Fibroblast of lung (primary cell): ENCODE measurements around the gene CPSF7. TPM values are rescaled to one million over a fixed set of nuclear protein-coding genes. Genes with fewer than 3 reads are reported as not detected.

Experiments used
- DNase-seq, 2 donors: peaks; one replicate each; pipeline versions ENCODE4 v3.0.0 to v3.0.0-alpha.2; 2010; ENCODE audit warnings: low read depth in 2 of 2
- H2AFZ ChIP-seq: 2 replicates; pipeline ENCODE4 v1.5.1; 2012; ENCODE audit warnings: low read length, control low read depth, inconsistent platforms
- H3K27ac ChIP-seq: 2 replicates; pipeline ENCODE4 v1.5.1; 2011; ENCODE audit warnings: low read length, control low read depth; ENCODE audit not compliant: insufficient read depth
- H3K27me3 ChIP-seq: 2 replicates; pipeline ENCODE4 v1.5.1; 2011; ENCODE audit warnings: mild to moderate bottlenecking, low read length; ENCODE audit not compliant: control insufficient read depth, insufficient read depth
- H3K36me3 ChIP-seq: 2 replicates; pipeline ENCODE4 v1.5.1; 2011; ENCODE audit warnings: low read length; ENCODE audit not compliant: control insufficient read depth, insufficient read depth
- H3K4me1 ChIP-seq: 2 replicates; pipeline ENCODE4 v1.5.1; 2011; ENCODE audit warnings: low read length; ENCODE audit not compliant: control insufficient read depth, insufficient read depth; ENCODE audit errors: extremely low read depth
- H3K4me2 ChIP-seq: 2 replicates; pipeline ENCODE4 v1.5.1; 2011; ENCODE audit warnings: low read length, control low read depth; ENCODE audit not compliant: insufficient read depth; ENCODE audit errors: extremely low read depth
- H3K4me3 ChIP-seq, 4 experiments: fragments of 200-600 bp in 1 of 4; sonication (generic) in 1 of 4; replicated peaks in 1 of 4; 2 replicates each; pipeline ENCODE4 v1.5.1; 2011 to 2016; ENCODE audit warnings: low read length in 4 of 4, low read depth in 3 of 4, mild to moderate bottlenecking in 3 of 4, control low read depth in 2 of 4, inconsistent platforms in 1 of 4, mixed read lengths in 1 of 4; ENCODE audit not compliant: insufficient read depth in 1 of 4; ENCODE audit errors: control extremely low read depth in 1 of 4
- H3K79me2 ChIP-seq: 2 replicates; pipeline ENCODE4 v1.5.1; 2012; ENCODE audit warnings: mild to moderate bottlenecking, low read length, inconsistent platforms; ENCODE audit not compliant: control insufficient read depth, insufficient read depth
- H3K9ac ChIP-seq: 2 replicates; pipeline ENCODE4 v1.5.1; 2011; ENCODE audit warnings: mild to moderate bottlenecking, low read length, control low read depth; ENCODE audit not compliant: insufficient read depth
- H3K9me3 ChIP-seq: 2 replicates; pipeline ENCODE4 v1.5.1; 2012; ENCODE audit warnings: low read depth, low read length; ENCODE audit not compliant: control insufficient read depth, insufficient read depth
- H4K20me1 ChIP-seq: 2 replicates; pipeline ENCODE4 v1.5.1; 2011; ENCODE audit warnings: low read length; ENCODE audit not compliant: control insufficient read depth, insufficient read depth; ENCODE audit errors: extremely low read depth
- EZH2 ChIP-seq: IDR thresholded peaks from 2 replicates; pipeline ENCODE4 v1.5.1; 2012; ENCODE audit warnings: low read length, control low read depth, mild to moderate bottlenecking; ENCODE audit errors: missing control alignments
- polyA plus RNA-seq, 2 donors: library from polyadenylated mRNA; depleted of rRNA in 1 of 2; stranded (reverse) in 1 of 2; unstranded in 1 of 2; fragments of >200 nt; gene quantifications; 2 replicates each; pipeline ENCODE4 v1.2.1, GENCODE V29; 2011 to 2012; ENCODE audit warnings: missing spikeins in 1 of 2
- total RNA-seq: library from RNA; depleted of rRNA; stranded (reverse); fragments of >200 nt; gene quantifications from 2 replicates; pipeline ENCODE4 v1.2.1, GENCODE V29; 2014
- TF ChIP-seq, protein P1 (sequence below), 2 donors: IDR thresholded peaks in 1 of 2; conservative IDR thresholded peaks in 1 of 2; 1 replicate in 1 of 2; 2 replicates in 1 of 2; pipeline ENCODE4 v1.5.1; 2011 to 2012; ENCODE audit warnings: low read length in 2 of 2, control low read depth in 1 of 2, inconsistent platforms in 1 of 2, low read depth in 1 of 2, mild to moderate bottlenecking in 1 of 2

The CPSF7 gene
- total and polyA plus RNA-seq, 2 donors (not counting 1 experiment from before 2014, with no cell fraction given), result 18.0 to 38.1 TPM

DNA sequence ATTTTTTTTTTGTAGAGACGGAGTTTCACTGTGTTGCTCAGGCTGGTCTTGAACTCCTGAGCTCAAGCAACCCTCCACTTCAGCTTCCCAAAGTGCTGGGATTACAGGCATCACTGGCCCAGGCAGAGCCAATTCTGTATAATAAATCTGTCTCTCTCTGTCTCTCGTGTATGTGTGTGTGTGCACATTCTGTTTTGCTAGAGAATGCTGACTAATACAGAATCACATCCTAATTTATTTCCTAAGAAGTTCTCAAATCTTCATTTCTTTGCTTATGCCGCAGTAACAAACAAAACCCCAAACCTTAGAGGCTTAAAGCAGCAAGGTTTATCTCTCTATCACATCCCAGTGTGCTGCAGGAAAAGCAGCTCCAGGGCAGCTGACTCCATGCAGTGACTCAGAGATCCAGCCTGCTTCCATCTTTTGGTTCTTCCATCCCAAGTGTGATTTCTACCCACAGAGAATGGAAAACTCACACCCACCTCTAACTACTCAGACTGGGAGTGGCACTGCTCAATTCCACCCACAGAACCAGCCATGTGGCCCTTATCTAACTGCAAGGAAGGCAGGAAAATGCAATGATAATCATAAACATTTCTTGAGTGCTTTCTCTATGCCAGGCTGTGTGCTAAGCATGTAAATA, 43.7 kb upstream of the CPSF7 start:
- TF ChIP-seq, protein P1, sequence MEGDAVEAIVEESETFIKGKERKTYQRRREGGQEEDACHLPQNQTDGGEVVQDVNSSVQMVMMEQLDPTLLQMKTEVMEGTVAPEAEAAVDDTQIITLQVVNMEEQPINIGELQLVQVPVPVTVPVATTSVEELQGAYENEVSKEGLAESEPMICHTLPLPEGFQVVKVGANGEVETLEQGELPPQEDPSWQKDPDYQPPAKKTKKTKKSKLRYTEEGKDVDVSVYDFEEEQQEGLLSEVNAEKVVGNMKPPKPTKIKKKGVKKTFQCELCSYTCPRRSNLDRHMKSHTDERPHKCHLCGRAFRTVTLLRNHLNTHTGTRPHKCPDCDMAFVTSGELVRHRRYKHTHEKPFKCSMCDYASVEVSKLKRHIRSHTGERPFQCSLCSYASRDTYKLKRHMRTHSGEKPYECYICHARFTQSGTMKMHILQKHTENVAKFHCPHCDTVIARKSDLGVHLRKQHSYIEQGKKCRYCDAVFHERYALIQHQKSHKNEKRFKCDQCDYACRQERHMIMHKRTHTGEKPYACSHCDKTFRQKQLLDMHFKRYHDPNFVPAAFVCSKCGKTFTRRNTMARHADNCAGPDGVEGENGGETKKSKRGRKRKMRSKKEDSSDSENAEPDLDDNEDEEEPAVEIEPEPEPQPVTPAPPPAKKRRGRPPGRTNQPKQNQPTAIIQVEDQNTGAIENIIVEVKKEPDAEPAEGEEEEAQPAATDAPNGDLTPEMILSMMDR (conservative IDR thresholded peaks at IDR 0.05 in 1 of 2, IDR thresholded peaks at IDR 0.05 in 1 of 2; ENCODE audit: low read depth in 1 of 2, low read length in 2 of 2), result no peak
- no peak for TF ChIP-seq EZH2
- H3K79me2 ChIP-seq, result no peaks in the 10 kb centered on the region
- H3K27ac ChIP-seq, result no peak overlapping the region
- H3K4me1 ChIP-seq, result no peaks in the 10 kb centered on the region
- H2AFZ ChIP-seq, result no peak overlapping the region
- H3K4me2 ChIP-seq, result no peak overlapping the region
- DNase-seq, result peak in 1 of 2 donors; percentile 64
- no peak overlapping the region for H3K4me3 ChIP-seq
- H3K27me3 ChIP-seq, result no peaks in the 10 kb centered on the region
- H4K20me1 ChIP-seq, result no peaks in the 10 kb centered on the region
- H3K9ac ChIP-seq, result no peak overlapping the region
- H3K36me3 ChIP-seq, result peaks cover 1% of the 10 kb centered on the region
- no peaks in the 10 kb centered on the region for H3K9me3 ChIP-seq

DNA sequence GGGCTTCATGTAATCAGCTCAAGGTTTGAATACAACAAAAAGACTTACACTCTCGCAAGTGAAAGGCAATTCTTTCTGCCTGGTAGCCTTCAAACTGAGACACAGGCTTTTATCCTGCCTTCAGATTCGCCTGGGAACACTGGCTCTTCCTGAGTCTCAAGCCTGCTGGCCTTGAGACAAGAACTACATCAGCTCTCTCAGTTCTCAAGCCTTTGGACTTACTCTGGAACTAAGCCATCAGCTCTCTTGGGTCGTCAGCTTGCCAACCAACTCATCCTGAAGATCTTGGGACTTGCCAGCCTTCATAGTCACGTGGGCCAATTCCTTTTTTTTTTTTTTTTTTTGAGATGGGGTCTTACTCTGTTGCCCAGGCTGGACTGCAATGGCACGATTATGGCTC, 43.1 kb upstream of the CPSF7 start:
- Histone ChIP-seq H3K36me3 (peaks cover 1% of the 10 kb centered on the region), H3K9ac (no peak overlapping the region), H3K79me2 (no peaks in the 10 kb centered on the region), H4K20me1 (no peaks in the 10 kb centered on the region), H3K27me3 (no peaks in the 10 kb centered on the region), H2AFZ (no peak overlapping the region), H3K4me3 (no peak overlapping the region), H3K4me2 (no peak overlapping the region), H3K4me1 (no peaks in the 10 kb centered on the region), H3K27ac (no peak overlapping the region), H3K9me3 (no peaks in the 10 kb centered on the region)
- DNase-seq, result peak; percentile 47 to 71
- no peak for TF ChIP-seq EZH2
- TF ChIP-seq, protein P1 (conservative IDR thresholded peaks at IDR 0.05 in 1 of 2, IDR thresholded peaks at IDR 0.05 in 1 of 2; ENCODE audit: low read depth in 1 of 2, low read length in 2 of 2), result no peak

DNA sequence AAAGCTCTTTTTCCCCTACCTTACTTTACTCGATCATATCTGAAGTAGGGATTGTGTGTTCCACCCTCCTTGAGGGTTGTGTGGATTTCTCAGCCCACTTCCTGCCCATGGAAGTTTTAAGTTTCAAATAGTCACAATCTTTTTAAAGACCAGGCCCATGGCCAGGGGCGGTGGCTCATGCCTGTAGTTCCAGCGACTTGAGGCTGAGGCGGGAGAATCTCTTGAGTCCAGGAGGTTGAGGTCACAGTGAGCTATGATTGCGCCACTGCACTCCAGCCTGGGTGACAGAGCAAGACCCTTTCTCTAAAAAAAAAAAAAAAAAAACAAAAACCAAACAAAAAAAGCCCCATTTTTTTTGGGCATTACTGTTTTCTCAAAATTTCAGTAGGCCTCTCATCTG, 42.5 kb upstream of the CPSF7 start:
- Histone ChIP-seq H3K9me3 (no peaks in the 10 kb centered on the region), H3K4me2 (no peak overlapping the region), H3K4me3 (no peak overlapping the region), H3K79me2 (no peaks in the 10 kb centered on the region), H3K27me3 (no peaks in the 10 kb centered on the region), H3K4me1 (no peaks in the 10 kb centered on the region), H2AFZ (no peak overlapping the region), H3K27ac (no peak overlapping the region), H3K36me3 (peaks cover 1% of the 10 kb centered on the region), H3K9ac (no peak overlapping the region), H4K20me1 (no peaks in the 10 kb centered on the region)
- TF ChIP-seq EZH2, result no peak
- TF ChIP-seq, protein P1 (conservative IDR thresholded peaks at IDR 0.05 in 1 of 2, IDR thresholded peaks at IDR 0.05 in 1 of 2; ENCODE audit: low read depth in 1 of 2, low read length in 2 of 2), result no peak
- DNase-seq, result peak; percentile 52 to 63
